Activated T-cell treated with anti-CD3 and anti-CD28 coated beads, Interleukin-2, amount 50 U/mL, for 4 hours (primary cell): Measurements from ENCODE around the gene ST3GAL3. TPM values are rescaled to one million over a fixed set of nuclear protein-coding genes. Genes with fewer than 3 reads are reported as not detected.

Source experiments
- ATAC-seq, 2 donors: fragments of 200-7000 bp; cut with Tn5 transposase; one replicate each; pipeline ENCODE4 v1.10.0; 2021
- DNase-seq: peaks from one replicate; pipeline ENCODE4 v3.0.0-alpha.2; 2020
- H3K27me3 Mint-ChIP-seq: one replicate; pipeline ENCODE4 v1.8.0; 2021; ENCODE audit warnings: low read depth, mixed read lengths
- H3K36me3 Mint-ChIP-seq: one replicate; pipeline ENCODE4 v1.8.0; 2022; ENCODE audit warnings: mixed read lengths; ENCODE audit not compliant: insufficient read depth
- H3K4me1 Mint-ChIP-seq: one replicate; pipeline ENCODE4 v1.8.0; 2021; ENCODE audit warnings: low read depth, mixed read lengths
- H3K4me3 Mint-ChIP-seq: one replicate; pipeline ENCODE4 v1.8.0; 2021; ENCODE audit warnings: mild to moderate bottlenecking, moderate library complexity, mixed read lengths
- H3K9me3 Mint-ChIP-seq: one replicate; pipeline ENCODE4 v1.8.0; 2021; ENCODE audit warnings: mixed read lengths
- total RNA-seq, 3 donors: library from RNA; stranded (reverse); gene quantifications; one replicate each; pipeline ENCODE4 v1.2.1, GENCODE V29; 2021

Gene ST3GAL3
- total RNA-seq, 3 donors from 2014 or later, result 5.7 to 6.6 (median 6.3) TPM

DNA sequence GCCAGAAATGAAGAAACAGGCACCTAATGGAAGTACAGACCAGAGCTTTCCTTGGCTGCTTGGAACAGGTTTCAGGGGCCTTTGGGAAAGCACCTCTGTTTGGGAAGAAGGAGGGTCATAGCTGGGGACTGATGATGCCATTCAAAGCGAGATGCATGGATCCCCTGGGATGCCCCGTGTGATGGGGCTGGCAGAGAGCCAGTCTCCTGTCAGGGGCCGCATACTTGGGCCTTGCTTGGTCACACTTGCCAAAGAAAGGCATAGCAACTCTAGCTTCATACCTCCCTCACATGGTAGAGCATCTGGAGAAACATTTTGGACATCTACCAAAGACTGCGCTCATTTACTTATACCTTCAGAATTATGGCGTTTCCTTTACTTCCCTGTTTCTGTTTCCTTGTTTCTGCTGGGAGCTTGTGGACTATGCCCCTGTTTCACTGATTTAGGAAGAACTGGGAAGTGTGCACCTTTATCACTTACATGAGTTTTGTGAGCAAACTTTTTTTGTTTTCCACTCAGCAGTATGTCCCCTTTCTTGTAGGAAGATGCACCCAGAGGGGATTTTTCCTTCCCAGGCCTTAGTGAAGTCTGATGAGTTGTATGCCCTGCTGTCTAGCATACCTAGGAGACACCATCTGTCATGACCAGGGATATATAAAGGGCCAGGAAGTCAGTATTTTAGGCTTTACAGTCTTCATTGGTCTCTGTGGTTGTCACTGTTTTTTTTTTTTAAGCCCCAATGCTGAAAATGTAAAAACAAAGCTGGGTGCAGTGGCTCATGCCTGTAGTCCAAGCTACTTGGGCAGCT, 19.8 kb upstream of the ST3GAL3 start:
- Mint-ChIP-seq H3K4me1 (no peaks in the 10 kb centered on the region), H3K36me3 (peaks cover 52% of the 10 kb centered on the region), H3K27me3 (no peaks in the 10 kb centered on the region), H3K9me3 (no peaks in the 10 kb centered on the region), H3K4me3 (no peak overlapping the region)
- ATAC-seq (no peak), DNase-seq (no peak)

DNA sequence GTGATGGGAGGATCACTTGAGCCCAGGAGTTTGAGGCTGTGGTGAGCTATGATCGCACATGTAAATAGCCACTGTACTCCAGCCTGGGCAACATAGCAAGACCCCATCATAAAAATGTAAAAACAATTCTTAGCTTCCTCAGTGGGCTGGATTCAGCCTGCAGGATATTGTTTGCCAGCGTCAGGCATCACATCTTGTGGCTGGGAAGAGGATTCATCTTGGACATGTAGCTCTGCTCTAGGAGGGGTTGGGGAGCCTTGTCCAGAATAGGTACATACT, 19.3 kb upstream of the ST3GAL3 start:
- no peaks in the 10 kb centered on the region for H3K27me3 Mint-ChIP-seq
- H3K36me3 Mint-ChIP-seq, result peaks cover 56% of the 10 kb centered on the region
- no peaks in the 10 kb centered on the region for H3K4me1 Mint-ChIP-seq
- H3K4me3 Mint-ChIP-seq, result no peak overlapping the region
- ATAC-seq, result no peak
- H3K9me3 Mint-ChIP-seq, result no peaks in the 10 kb centered on the region
- no peak for DNase-seq

DNA sequence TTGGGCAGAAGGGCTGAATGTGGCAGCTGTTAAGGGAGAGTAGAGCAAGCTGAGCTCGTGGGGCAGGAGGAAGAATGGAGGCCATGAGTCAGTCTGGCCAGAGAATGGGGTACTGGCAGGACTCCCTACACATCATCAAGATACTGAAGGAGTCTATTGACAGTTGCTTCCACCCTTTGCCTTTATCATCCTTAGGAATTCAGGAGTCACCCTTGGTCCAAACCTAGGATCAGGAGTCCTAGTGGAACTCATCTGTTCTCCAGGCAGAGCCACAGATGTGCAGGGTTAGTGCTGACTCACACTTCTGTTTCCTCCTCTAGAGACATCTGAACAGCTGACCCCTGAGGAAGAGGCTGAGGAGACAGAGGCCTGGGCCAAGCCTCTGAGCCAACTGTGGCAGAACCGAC, 18.7 kb upstream of the ST3GAL3 start:
- no peaks in the 10 kb centered on the region for H3K27me3 Mint-ChIP-seq
- peaks cover 57% of the 10 kb centered on the region for H3K36me3 Mint-ChIP-seq
- H3K4me1 Mint-ChIP-seq, result no peaks in the 10 kb centered on the region
- no peak for ATAC-seq
- DNase-seq, result no peak
- no peaks in the 10 kb centered on the region for H3K9me3 Mint-ChIP-seq
- H3K4me3 Mint-ChIP-seq, result no peak overlapping the region

DNA sequence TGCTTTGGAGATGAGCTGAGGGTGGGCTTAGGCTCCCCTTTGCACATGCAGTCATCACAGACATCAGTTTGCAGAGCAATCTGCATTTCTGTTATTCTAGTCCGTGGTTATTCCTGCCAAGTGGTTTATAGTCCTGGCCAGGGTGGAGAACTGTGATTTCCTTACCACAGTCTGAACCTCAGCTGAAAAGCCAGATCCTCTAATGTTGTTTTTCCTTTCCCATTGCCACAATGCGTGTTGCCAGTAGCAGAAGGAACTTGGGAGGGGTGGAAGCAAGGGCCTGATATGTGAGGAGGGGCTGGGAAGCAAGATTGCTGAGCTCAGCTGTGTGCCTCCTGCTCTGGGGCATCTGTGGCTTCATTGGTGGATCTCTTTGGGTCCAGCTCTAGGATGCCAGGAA, 18.0 kb upstream of the ST3GAL3 start:
- Mint-ChIP-seq H3K36me3 (peaks cover 54% of the 10 kb centered on the region), H3K4me3 (no peak overlapping the region), H3K27me3 (no peaks in the 10 kb centered on the region), H3K4me1 (no peaks in the 10 kb centered on the region), H3K9me3 (no peaks in the 10 kb centered on the region)
- ATAC-seq (no peak), DNase-seq (no peak)

DNA sequence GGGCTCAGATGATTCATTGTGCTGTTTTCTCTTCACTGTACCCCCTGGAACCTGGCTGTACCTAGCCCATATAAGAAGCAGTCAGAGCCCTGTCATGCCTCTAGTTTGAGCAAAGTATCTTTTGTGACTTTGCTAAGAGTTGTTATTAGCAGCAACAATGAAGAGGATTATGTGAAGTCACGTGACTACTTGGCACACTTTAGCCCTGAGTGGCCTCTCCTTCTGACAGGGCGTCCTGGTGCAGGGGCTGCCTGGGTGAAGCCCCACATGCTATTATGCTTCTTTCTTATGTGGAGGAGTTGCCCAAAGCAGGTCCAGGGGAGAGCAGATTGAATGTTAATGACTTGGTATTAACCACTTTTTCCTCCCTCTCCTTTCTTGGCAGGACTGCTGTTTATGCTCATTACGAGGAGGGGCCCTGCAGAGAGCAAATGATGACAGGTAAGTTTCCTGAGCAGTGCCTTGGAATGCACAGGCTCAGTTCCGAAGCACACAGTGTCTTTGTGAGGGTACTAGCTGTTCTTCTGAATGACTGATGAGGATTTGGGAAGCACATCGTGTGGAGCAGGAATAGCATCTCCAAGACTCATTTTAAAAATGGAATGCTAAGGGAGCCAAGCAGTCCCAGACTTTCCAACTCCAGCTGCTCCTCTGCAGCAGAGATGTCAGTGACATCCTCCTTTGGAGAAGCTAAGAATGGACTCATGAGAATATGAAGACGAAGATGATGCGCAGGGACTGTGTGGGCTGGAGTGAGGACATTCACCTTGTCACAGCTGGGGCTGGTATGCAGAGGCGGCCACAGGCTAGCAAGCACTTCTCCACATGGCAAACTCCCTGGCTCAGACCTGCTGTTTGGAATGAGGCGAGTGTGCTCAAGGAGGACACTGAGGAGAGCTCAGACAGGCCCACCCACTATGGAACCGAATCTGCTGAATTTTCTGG, 15.2 kb upstream of the ST3GAL3 start:
- peaks cover 37% of the 10 kb centered on the region for H3K36me3 Mint-ChIP-seq
- ATAC-seq, result no peak

DNA sequence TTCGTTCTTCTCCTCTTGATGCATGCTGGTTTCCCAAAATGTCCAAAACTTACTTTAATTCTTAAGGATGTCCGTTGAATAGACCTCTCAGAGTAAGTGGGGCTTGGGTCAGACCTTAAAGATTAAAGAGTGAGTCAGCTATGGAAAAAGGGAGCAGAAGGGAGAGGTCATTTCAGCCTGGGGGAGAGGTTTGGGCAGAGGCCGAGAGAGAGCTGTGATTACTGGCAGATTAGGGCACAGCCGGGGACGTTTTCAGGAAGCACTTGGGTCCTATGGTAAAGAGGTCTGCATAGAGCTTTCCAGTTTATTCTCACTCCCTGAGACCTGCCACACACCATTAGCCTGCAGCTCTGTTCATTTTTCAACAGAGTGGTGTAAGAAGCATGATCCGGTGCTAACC, 14.0 kb upstream of the ST3GAL3 start:
- no peaks in the 10 kb centered on the region for H3K4me1 Mint-ChIP-seq
- no peaks in the 10 kb centered on the region for H3K9me3 Mint-ChIP-seq
- ATAC-seq (no peak), DNase-seq (no peak)
- no peak overlapping the region for H3K4me3 Mint-ChIP-seq
- H3K36me3 Mint-ChIP-seq, result peaks cover 45% of the 10 kb centered on the region
- no peaks in the 10 kb centered on the region for H3K27me3 Mint-ChIP-seq

More for the DNA sequence above, 15.2 kb upstream of the ST3GAL3 start:
- Mint-ChIP-seq H3K4me1 (no peaks in the 10 kb centered on the region), H3K9me3 (no peaks in the 10 kb centered on the region), H3K4me3 (no peak overlapping the region), H3K27me3 (no peaks in the 10 kb centered on the region)
- DNase-seq, result no peak

GRCh38 chr1:43699281-43699680, 8.1 kb upstream of the ST3GAL3 start:
- DNase-seq, result no peak
- Mint-ChIP-seq H3K4me3 (no peak overlapping the region), H3K4me1 (no peaks in the 10 kb centered on the region), H3K9me3 (no peaks in the 10 kb centered on the region), H3K36me3 (peaks cover 22% of the 10 kb centered on the region), H3K27me3 (no peaks in the 10 kb centered on the region)
- ATAC-seq, result no peak

- no peak for DNase-seq
- peaks cover 21% of the 10 kb centered on the region for H3K4me1 Mint-ChIP-seq
- no peaks in the 10 kb centered on the region for H3K9me3 Mint-ChIP-seq
- H3K27me3 Mint-ChIP-seq, result no peaks in the 10 kb centered on the region
- no peak overlapping the region for H3K4me3 Mint-ChIP-seq
- ATAC-seq, result no peak
- H3K36me3 Mint-ChIP-seq, result peaks cover 14% of the 10 kb centered on the region
These were observed 3.5 kb upstream of the ST3GAL3 start for GRCh38 chr1:43703836-43704235.

GRCh38 chr1:43704838-43705237, 2.5 kb upstream of the ST3GAL3 start:
- no peak for DNase-seq

DNA sequence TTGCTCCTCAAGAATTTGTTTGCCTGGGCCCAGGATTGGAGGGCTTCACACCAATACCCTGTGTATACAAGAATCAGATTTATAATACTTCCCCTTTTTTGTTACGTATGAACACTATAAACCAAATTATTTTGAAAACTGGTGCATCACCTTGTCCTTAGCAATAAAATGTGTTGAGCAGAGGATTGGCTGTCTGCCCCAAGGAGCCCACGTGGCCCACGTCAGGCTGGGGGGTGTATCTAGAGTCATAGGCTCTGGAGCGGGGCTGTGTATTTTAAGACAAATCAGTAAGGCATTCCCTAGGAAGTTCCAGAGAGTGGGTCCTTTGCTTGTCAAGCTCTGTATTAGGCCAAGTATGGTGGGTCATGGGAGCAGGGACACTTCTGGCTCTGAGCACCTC, 2.0 kb upstream of the ST3GAL3 start:
- Mint-ChIP-seq H3K4me3 (no peak overlapping the region), H3K27me3 (no peaks in the 10 kb centered on the region), H3K36me3 (peaks cover 15% of the 10 kb centered on the region), H3K9me3 (no peaks in the 10 kb centered on the region), H3K4me1 (peaks cover 25% of the 10 kb centered on the region)
- DNase-seq (no peak), ATAC-seq (no peak)

More at GRCh38 chr1:43704838-43705237, 2.5 kb upstream of the ST3GAL3 start:
- no peaks in the 10 kb centered on the region for H3K9me3 Mint-ChIP-seq
- H3K4me1 Mint-ChIP-seq, result peaks cover 24% of the 10 kb centered on the region
- H3K36me3 Mint-ChIP-seq, result peaks cover 14% of the 10 kb centered on the region
- ATAC-seq, result no peak
- H3K27me3 Mint-ChIP-seq, result no peaks in the 10 kb centered on the region
- H3K4me3 Mint-ChIP-seq, result no peak overlapping the region

- no peak for ATAC-seq
- Mint-ChIP-seq H3K36me3 (peaks cover 17% of the 10 kb centered on the region), H3K4me3 (peak overlapping the region; percentile 86), H3K9me3 (no peaks in the 10 kb centered on the region), H3K27me3 (no peaks in the 10 kb centered on the region), H3K4me1 (peaks cover 27% of the 10 kb centered on the region)
- DNase-seq, result no peak
These were observed 1.2 kb upstream of the ST3GAL3 start for GRCh38 chr1:43705982-43706597.

- peaks cover 12% of the 10 kb centered on the region for H3K36me3 Mint-ChIP-seq
- no peaks in the 10 kb centered on the region for H3K9me3 Mint-ChIP-seq
- DNase-seq (peak; percentile 6), ATAC-seq (no peak)
- H3K4me1 Mint-ChIP-seq, result peaks cover 27% of the 10 kb centered on the region
- peak overlapping the region; percentile 86 for H3K4me3 Mint-ChIP-seq
- no peaks in the 10 kb centered on the region for H3K27me3 Mint-ChIP-seq
These were observed 642 bp upstream of the ST3GAL3 start for GRCh38 chr1:43706598-43707189.

DNA sequence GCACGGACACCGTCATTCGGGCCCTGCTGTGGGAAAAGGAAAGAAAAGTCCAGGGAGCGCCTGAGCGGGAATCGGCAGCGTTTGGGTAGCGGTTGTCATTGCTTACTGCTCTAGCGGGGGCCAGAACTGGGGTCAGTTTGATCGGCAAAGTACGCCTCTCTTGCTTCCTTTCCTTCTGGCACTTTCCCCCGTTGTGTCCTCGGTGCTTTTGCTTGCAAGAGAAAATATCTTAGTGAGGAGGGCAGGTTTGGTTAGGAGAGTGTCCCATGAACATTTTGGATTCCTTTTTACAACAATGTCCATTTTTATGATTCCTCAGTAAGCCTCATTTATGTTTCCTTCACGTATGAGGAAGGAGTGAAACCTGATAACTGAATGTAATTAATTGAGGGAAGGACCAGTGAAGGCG, 670 bp downstream of the ST3GAL3 start:
- Mint-ChIP-seq H3K36me3 (peaks cover 15% of the 10 kb centered on the region), H3K9me3 (no peaks in the 10 kb centered on the region), H3K4me3 (peak overlapping the region; percentile 92), H3K4me1 (peaks cover 27% of the 10 kb centered on the region), H3K27me3 (no peaks in the 10 kb centered on the region)
- ATAC-seq, result no peak
- DNase-seq, result no peak

DNA sequence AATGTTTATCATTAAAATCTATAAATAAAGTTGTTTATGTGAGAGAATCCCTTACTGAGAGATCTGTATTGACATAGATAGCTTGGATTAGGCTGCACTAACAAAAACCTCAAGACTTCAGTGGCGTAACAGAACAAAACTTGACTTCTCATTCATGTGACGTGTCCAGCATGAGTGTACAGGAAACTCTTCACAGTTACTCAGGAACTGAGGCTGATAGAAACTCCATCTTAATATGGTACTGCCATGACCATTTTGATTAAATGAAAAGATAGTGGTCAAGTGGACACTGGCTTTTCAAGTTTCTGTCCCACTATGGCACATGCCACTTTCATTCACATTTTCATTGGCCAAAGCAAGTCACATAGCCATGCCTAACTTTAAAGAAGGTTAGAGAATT, 3.7 kb downstream of the ST3GAL3 start:
- H3K27me3 Mint-ChIP-seq, result no peaks in the 10 kb centered on the region
- no peak for DNase-seq

More for the DNA sequence above, 3.7 kb downstream of the ST3GAL3 start:
- Mint-ChIP-seq H3K4me3 (no peak overlapping the region), H3K36me3 (peaks cover 8% of the 10 kb centered on the region), H3K4me1 (peaks cover 26% of the 10 kb centered on the region), H3K9me3 (no peaks in the 10 kb centered on the region)
- ATAC-seq, result no peak
